K562 (cell line): ENCODE results near the gene PAN2. TPM values are rescaled to one million over a fixed set of nuclear protein-coding genes. Genes with fewer than 3 reads are reported as not detected.

Experiments used
- ATF7 ChIP-seq: fragments of 450-650 bp; IDR thresholded peaks from 2 replicates; pipeline ENCODE4 v1.7.1; 2014; ENCODE audit warnings: mild to moderate bottlenecking, moderate library complexity
- CREM ChIP-seq: IDR thresholded peaks from 2 replicates; pipeline ENCODE4 v1.6.1; 2014; ENCODE audit warnings: antibody characterized with exemption, low read depth
- DPF2 ChIP-seq: fragments of 450-650 bp; IDR thresholded peaks from 2 replicates; pipeline ENCODE4 v1.6.1; 2016
- FOXM1 ChIP-seq, 2 experiments: fragments of 450-650 bp in 1 of 2; sonication (generic) in 1 of 2; formaldehyde crosslinking in 1 of 2; IDR thresholded peaks; 2 replicates each; pipeline versions ENCODE4 v1.6.1 to v1.9.0; 2017 to 2022; ENCODE audit warnings: low read depth in 2 of 2, mild to moderate bottlenecking in 2 of 2, missing genetic modification reagents in 1 of 2, moderate library complexity in 1 of 2
- ILK ChIP-seq: fragments of 450-650 bp; IDR thresholded peaks from 2 replicates; pipeline ENCODE4 v1.6.1; 2016; ENCODE audit warnings: missing genetic modification characterization, low read depth, mild to moderate bottlenecking, missing compliant biosample characterization, moderate library complexity, borderline replicate concordance
- MAX ChIP-seq: sonication (generic); formaldehyde crosslinking; IDR thresholded peaks from 2 replicates; pipeline ENCODE4 v1.9.0; 2022; ENCODE audit warnings: mild to moderate bottlenecking, missing genetic modification reagents
- NR1H2 ChIP-seq: sonication (generic); formaldehyde crosslinking; IDR thresholded peaks from 2 replicates; pipeline ENCODE4 v1.4.0; 2020; ENCODE audit warnings: mild to moderate bottlenecking, missing genetic modification reagents
- PPARD ChIP-seq: fragments of 250-450 bp; sonication (Bioruptor Pico); IDR thresholded peaks from 2 replicates; pipeline ENCODE4 v1.8.0; 2022; ENCODE audit warnings: inconsistent platforms, mild to moderate bottlenecking, moderate library complexity
- PRDM10 ChIP-seq: fragments of 450-650 bp; IDR thresholded peaks from 2 replicates; pipeline ENCODE4 v1.6.1; 2018; ENCODE audit not compliant: partially characterized antibody
- RAD21 ChIP-seq, 2 experiments: fragments of 250-450 bp in 1 of 2; fragments of 450-650 bp in 1 of 2; sonication (Bioruptor Pico) in 1 of 2; formaldehyde crosslinking in 1 of 2; IDR thresholded peaks in 1 of 2; conservative IDR thresholded peaks in 1 of 2; 2 replicates each; pipeline versions ENCODE4 v1.4.0 to v1.8.0; 2020 to 2022; ENCODE audit warnings: mild to moderate bottlenecking in 2 of 2, moderate library complexity in 1 of 2
- RAD51 ChIP-seq: fragments of 450-650 bp; IDR thresholded peaks from 2 replicates; pipeline ENCODE4 v1.7.1; 2016; ENCODE audit warnings: low read depth, mild to moderate bottlenecking, borderline replicate concordance
- SAP30 ChIP-seq: fragments of 200-600 bp; sonication (generic); IDR thresholded peaks from 2 replicates; pipeline ENCODE4 v1.6.1; 2012; ENCODE audit warnings: borderline replicate concordance, low read depth, mild to moderate bottlenecking, moderate library complexity, low read length, control low read depth, inconsistent platforms; ENCODE audit not compliant: insufficient read depth, poor library complexity, severe bottlenecking
- TOE1 ChIP-seq, 2 experiments: fragments of 450-650 bp in 1 of 2; sonication (generic) in 1 of 2; formaldehyde crosslinking in 1 of 2; IDR thresholded peaks; 2 replicates each; pipeline versions ENCODE4 v1.7.1 to v1.8.0; 2016 to 2022; ENCODE audit warnings: borderline replicate concordance in 2 of 2, mild to moderate bottlenecking in 2 of 2, antibody characterized with exemption in 1 of 2, inconsistent platforms in 1 of 2, low read depth in 1 of 2, missing genetic modification reagents in 1 of 2, moderate library complexity in 1 of 2
- TSC22D4 ChIP-seq: fragments of 450-650 bp; IDR thresholded peaks from 2 replicates; pipeline ENCODE4 v1.6.1; 2016; ENCODE audit warnings: missing genetic modification characterization, missing biosample characterization, control low read depth
- VEZF1 ChIP-seq: fragments of 200-800 bp; sonication (Bioruptor generic); IDR thresholded peaks from 2 replicates; pipeline ENCODE4 v1.6.1; 2017; ENCODE audit warnings: missing genetic modification characterization, missing compliant biosample characterization
- ZBTB9 ChIP-seq: fragments of 450-650 bp; formaldehyde crosslinking; IDR thresholded peaks from 2 replicates; pipeline ENCODE4 v1.4.0; 2020; ENCODE audit warnings: mild to moderate bottlenecking, moderate library complexity
- ZNF3 ChIP-seq: fragments of 250-450 bp; sonication (Bioruptor Pico); IDR thresholded peaks from 2 replicates; pipeline ENCODE4 v1.5.0; 2021; ENCODE audit warnings: mild to moderate bottlenecking, moderate library complexity
- ZZZ3 ChIP-seq: fragments of 450-650 bp; IDR thresholded peaks from 2 replicates; pipeline ENCODE4 v1.6.1; 2016; ENCODE audit warnings: antibody characterized with exemption, mild to moderate bottlenecking, moderate library complexity
- polyA plus RNA-seq, 8 experiments: library from polyadenylated mRNA; depleted of rRNA in 4 of 8; stranded (reverse) in 5 of 8; unstranded in 3 of 8; fragments of >200 nt; fragmentation: Nextera tagmentation in 2 of 8; fragmentation: Illumina TruSeq in 1 of 8; extraction: Ambion mirVana in 2 of 8; extraction: Trizol in 1 of 8; gene quantifications; 2 replicates each; pipeline versions ENCODE4 v1.2.1 to v1.2.3, GENCODE V29; 2011 to 2014; ENCODE audit warnings: inconsistent platforms in 1 of 8, missing spikeins in 1 of 8
- total RNA-seq, 7 experiments: library from RNA; depleted of rRNA in 6 of 7; stranded (reverse); fragments of >200 nt in 6 of 7; fragmentation: Illumina TruSeq in 2 of 7; extraction: Trizol in 2 of 7; gene quantifications; 2 replicates each; pipeline versions ENCODE4 v1.2.1 to v1.2.3, GENCODE V29; 2011 to 2021; ENCODE audit warnings: low replicate concordance in 1 of 7

Gene PAN2
- total and polyA plus RNA-seq, 9 of the 15 experiments (the other 6 are each of a cell fraction or from before 2014, with no cell fraction given), result 15.0 to 66.1 (median 25.9) TPM

DNA sequence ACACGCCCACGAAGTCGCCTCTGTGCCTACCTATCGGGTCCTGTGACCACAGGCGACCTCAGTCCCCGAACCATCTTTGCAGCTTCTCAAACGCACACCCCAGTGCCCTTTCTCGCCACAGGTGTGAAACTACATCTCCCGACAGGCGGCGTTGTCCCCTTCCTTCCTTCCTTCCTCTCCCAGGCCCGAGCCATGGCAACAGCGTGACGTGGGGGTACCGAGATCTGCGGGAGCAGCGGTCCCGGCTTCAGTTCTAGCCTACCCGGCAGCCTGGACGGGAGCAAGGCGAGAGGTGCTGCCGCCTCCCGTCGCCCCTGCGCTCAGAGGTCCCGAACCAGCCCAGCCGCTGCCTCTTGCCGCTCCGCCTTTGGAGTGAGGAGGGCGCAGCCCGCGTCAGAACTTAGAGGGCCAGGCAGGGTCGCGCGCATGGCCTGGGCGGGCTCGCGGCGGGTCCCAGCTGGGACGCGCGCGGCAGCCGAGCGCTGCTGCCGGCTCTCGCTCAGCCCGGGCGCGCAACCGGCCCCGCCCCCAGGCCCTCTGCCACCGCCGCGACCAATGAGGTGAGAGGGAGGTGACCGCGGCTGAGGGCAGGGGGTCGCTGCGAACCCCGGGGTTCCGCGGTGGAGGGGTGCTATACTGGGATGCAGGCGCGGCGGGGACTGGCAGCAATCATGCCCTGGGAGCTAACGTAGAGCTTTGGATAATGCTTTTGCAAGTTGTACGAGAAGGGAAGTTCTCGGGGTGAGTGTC, 66.9 kb downstream of the PAN2 start, which contains the start of gene COQ10A (continued):
- TF ChIP-seq ZBTB9 (CRISPR knock-in tag) (peak; percentile 81; the same call in 1 of the 2 replicates), MAX (peak; percentile 70), FOXM1 (IDR thresholded peaks at IDR 0.05; ENCODE audit: low read depth) (no peak), FOXM1 (CRISPR knock-in tag; IDR thresholded peaks at IDR 0.05; ENCODE audit: low read depth) (no peak), ZNF3 (CRISPR knock-in tag) (no peak), ATF7 (peak; percentile 88), CREM (peak; percentile 89), PRDM10 (peak; percentile 68), TOE1 (IDR thresholded peaks at IDR 0.05; ENCODE audit: borderline replicate concordance) (peak; percentile 35; the same call in 1 of the 2 replicates), TOE1 (CRISPR knock-in tag; IDR thresholded peaks at IDR 0.05; ENCODE audit: borderline replicate concordance, low read depth) (no peak), RAD51 (no peak), NR1H2 (CRISPR knock-in tag) (no peak), ILK (tag) (no peak), SAP30 (peak; percentile 77), ZZZ3 (no peak), TSC22D4 (tag) (no peak), DPF2 (peak; percentile 47), RAD21 (CRISPR knock-in tag; conservative IDR thresholded peaks at IDR 0.05 in 1 of 2, IDR thresholded peaks at IDR 0.05 in 1 of 2) (peak; percentile 11 to 48; a peak in 3 of 4 replicates), PPARD (CRISPR knock-in tag) (no peak), VEZF1 (CRISPR knock-in tag) (peak; percentile 68)
